Stimulated activated CD4-positive, alpha-beta T cell treated with anti-CD3 and anti-CD28 coated beads, Interleukin-1b, Interleukin-23, amount 100 ng/mL, for 4 hours (primary cell): ENCODE measurements around the gene KMT2D.
A peak's percentile ranks its signal among the peaks of the same experiment; 100 is the strongest.

Experiments
- DNase-seq, 2 donors: peaks; one replicate each; pipeline ENCODE4 v3.0.0-alpha.2; 2020; ENCODE audit warnings: low read depth in 2 of 2

The KMT2D gene

GRCh38 chr12:49019443-49020324 is 40.9 kb downstream of the KMT2D start:
- DNase-seq = no peak

- DNase-seq = no peak
Measured at GRCh38 chr12:49019120-49019430, 41.5 kb downstream of the KMT2D start.

- peak; percentile 89 to 92 for DNase-seq
Measured at GRCh38 chr12:49018261-49019119, 42.1 kb downstream of the KMT2D start, which contains the start of gene PRKAG1. Gene PRKAG1, minus strand, starts transcription at chr12:49018776. Its CDS starts 36 bp downstream, at chr12:49018740.

GRCh38 chr12:49017891-49018260 is 42.7 kb downstream of the KMT2D start:
- DNase-seq = no peak

- DNase-seq = no peak
Measured at GRCh38 chr12:49015196-49015595, 45.4 kb downstream of the KMT2D start.

GRCh38 chr12:49014547-49014946 is 46.0 kb downstream of the KMT2D start:
- DNase-seq = no peak

GRCh38 chr12:49013428-49013827 is 47.2 kb downstream of the KMT2D start:
- no peak for DNase-seq

GRCh38 chr12:49012739-49013138 is 47.9 kb downstream of the KMT2D start:
- no peak for DNase-seq
